HEK293 (cell line): ENCODE results near the gene NTN3.
A peak's percentile ranks its signal among the peaks of the same experiment; 100 is the strongest.

Experiments
- CTCF ChIA-PET: fragments of 350-600 bp; formaldehyde crosslinking; extraction: SDS; loops from one replicate; lab custom pipeline; 2021; ENCODE audit warnings: antibody characterized with exemption; lab: Yijun Ruan, JAX
- POLR2A ChIA-PET: fragments of 300-600 bp; formaldehyde crosslinking; extraction: SDS; loops from one replicate; lab custom pipeline; 2020; ENCODE audit warnings: antibody characterized with exemption, inconsistent platforms; lab: Yijun Ruan, JAX
- H3K27ac ChIP-seq: fragments of 200-500 bp; sonication (Bioruptor generic); 2 replicates; pipeline ENCODE4 v1.5.1; 2014; ENCODE audit warnings: low read depth, low read length, control low read depth, inconsistent platforms; ENCODE audit errors: extremely low read depth
- H3K36me3 ChIP-seq, 2 experiments: fragments of 200-500 bp in 1 of 2; sonication (Bioruptor generic) in 1 of 2; 1 replicate in 1 of 2; 2 replicates in 1 of 2; pipeline ENCODE4 v1.5.1; 2014 to 2017; ENCODE audit warnings: inconsistent platforms in 2 of 2, low read length in 2 of 2; ENCODE audit not compliant: control insufficient read depth in 2 of 2, insufficient read depth in 1 of 2
- H3K4me1 ChIP-seq: fragments of 200-500 bp; sonication (Bioruptor generic); 2 replicates; pipeline ENCODE4 v1.5.1; 2014; ENCODE audit warnings: mild to moderate bottlenecking, low read length, inconsistent platforms; ENCODE audit not compliant: control insufficient read depth, insufficient read depth
- H3K4me3 ChIP-seq: 2 replicates; pipeline ENCODE4 v1.5.1; 2011; ENCODE audit warnings: low read depth, mild to moderate bottlenecking, control low read depth, low read length, moderate library complexity
- H3K9me3 ChIP-seq: fragments of 200-500 bp; sonication (Bioruptor generic); 2 replicates; pipeline ENCODE4 v1.5.1; 2014; ENCODE audit warnings: low read depth, low read length, inconsistent platforms; ENCODE audit not compliant: control insufficient read depth, insufficient read depth
- AEBP2 ChIP-seq: fragments of 450-650 bp; formaldehyde crosslinking; IDR thresholded peaks from 2 replicates; pipeline ENCODE4 v1.5.1; 2016; ENCODE audit warnings: missing biosample characterization, missing genetic modification characterization, borderline replicate concordance
- EGR2 ChIP-seq: fragments of 450-650 bp; formaldehyde crosslinking; IDR thresholded peaks from 2 replicates; pipeline ENCODE4 v1.5.1; 2016; ENCODE audit warnings: low read depth, missing biosample characterization, missing genetic modification characterization
- KLF10 ChIP-seq: fragments of 450-650 bp; IDR thresholded peaks from 2 replicates; pipeline ENCODE4 v1.5.1; 2018; ENCODE audit warnings: missing biosample characterization, mild to moderate bottlenecking, missing genetic modification characterization
- KLF7 ChIP-seq: fragments of 450-650 bp; formaldehyde crosslinking; IDR thresholded peaks from 2 replicates; pipeline ENCODE4 v1.5.1; 2016; ENCODE audit warnings: missing biosample characterization, missing genetic modification characterization, borderline replicate concordance
- PRDM6 ChIP-seq: fragments of 450-650 bp; formaldehyde crosslinking; IDR thresholded peaks from 2 replicates; pipeline ENCODE4 v1.5.1; 2017; ENCODE audit warnings: missing biosample characterization, missing genetic modification characterization
- REPIN1 ChIP-seq: fragments of 450-650 bp; formaldehyde crosslinking; IDR thresholded peaks from 2 replicates; pipeline ENCODE4 v1.5.1; 2017; ENCODE audit warnings: missing biosample characterization, missing genetic modification characterization, low read depth
- WT1 ChIP-seq: fragments of 450-650 bp; formaldehyde crosslinking; IDR thresholded peaks from 2 replicates; pipeline ENCODE4 v1.5.1; 2016; ENCODE audit warnings: missing biosample characterization, missing genetic modification characterization
- ZBTB6 ChIP-seq: fragments of 450-650 bp; formaldehyde crosslinking; IDR thresholded peaks from 2 replicates; pipeline ENCODE4 v1.5.1; 2017; ENCODE audit warnings: missing biosample characterization, missing genetic modification characterization
- ZIC2 ChIP-seq: fragments of 450-650 bp; formaldehyde crosslinking; IDR thresholded peaks from 2 replicates; pipeline ENCODE4 v1.5.1; 2016; ENCODE audit warnings: missing biosample characterization, missing genetic modification characterization
- ZNF140 ChIP-seq: fragments of 450-650 bp; formaldehyde crosslinking; IDR thresholded peaks from 2 replicates; pipeline ENCODE4 v1.5.1; 2016; ENCODE audit warnings: missing biosample characterization, missing genetic modification characterization
- ZNF146 ChIP-seq: fragments of 450-650 bp; formaldehyde crosslinking; IDR thresholded peaks from 2 replicates; pipeline ENCODE4 v1.5.1; 2016; ENCODE audit warnings: missing biosample characterization, missing genetic modification characterization
- ZNF23 ChIP-seq: fragments of 450-650 bp; formaldehyde crosslinking; IDR thresholded peaks from 2 replicates; pipeline ENCODE4 v1.5.1; 2016; ENCODE audit warnings: missing biosample characterization, missing genetic modification characterization, borderline replicate concordance
- ZNF24 ChIP-seq: fragments of 450-650 bp; formaldehyde crosslinking; IDR thresholded peaks from 2 replicates; pipeline ENCODE4 v1.5.1; 2016; ENCODE audit warnings: missing biosample characterization, missing genetic modification characterization
- ZNF26 ChIP-seq: fragments of 450-650 bp; formaldehyde crosslinking; IDR thresholded peaks from 2 replicates; pipeline ENCODE4 v1.5.1; 2016; ENCODE audit warnings: missing biosample characterization, missing genetic modification characterization
- ZNF266 ChIP-seq: fragments of 450-650 bp; formaldehyde crosslinking; IDR thresholded peaks from 2 replicates; pipeline ENCODE4 v1.5.1; 2016; ENCODE audit warnings: missing biosample characterization, missing genetic modification characterization, low read depth
- ZNF280D ChIP-seq: fragments of 450-650 bp; formaldehyde crosslinking; IDR thresholded peaks from 2 replicates; pipeline ENCODE4 v1.5.1; 2016; ENCODE audit warnings: missing biosample characterization, missing genetic modification characterization
- ZNF48 ChIP-seq: fragments of 450-650 bp; formaldehyde crosslinking; IDR thresholded peaks from 2 replicates; pipeline ENCODE4 v1.5.1; 2016; ENCODE audit warnings: missing biosample characterization, missing genetic modification characterization
- ZNF501 ChIP-seq: fragments of 450-650 bp; formaldehyde crosslinking; IDR thresholded peaks from 2 replicates; pipeline ENCODE4 v1.5.1; 2016; ENCODE audit warnings: missing biosample characterization, missing genetic modification characterization
- ZNF521 ChIP-seq: fragments of 450-650 bp; formaldehyde crosslinking; IDR thresholded peaks from 2 replicates; pipeline ENCODE4 v1.5.1; 2017; ENCODE audit warnings: missing biosample characterization, mild to moderate bottlenecking, missing genetic modification characterization
- ZNF529 ChIP-seq: fragments of 450-650 bp; formaldehyde crosslinking; IDR thresholded peaks from 2 replicates; pipeline ENCODE4 v1.5.1; 2017; ENCODE audit warnings: missing genetic modification characterization, missing biosample characterization; ENCODE audit not compliant: insufficient replicate concordance
- ZNF580 ChIP-seq: fragments of 450-650 bp; formaldehyde crosslinking; IDR thresholded peaks from 2 replicates; pipeline ENCODE4 v1.5.1; 2016; ENCODE audit warnings: missing biosample characterization, missing genetic modification characterization
- ZNF596 ChIP-seq: fragments of 450-650 bp; IDR thresholded peaks from 2 replicates; pipeline ENCODE4 v1.5.0; 2018; ENCODE audit warnings: missing biosample characterization, mild to moderate bottlenecking, missing genetic modification characterization, moderate library complexity
- ZNF600 ChIP-seq: fragments of 450-650 bp; formaldehyde crosslinking; IDR thresholded peaks from 2 replicates; pipeline ENCODE4 v1.5.1; 2016; ENCODE audit warnings: missing biosample characterization, missing genetic modification characterization
- ZNF654 ChIP-seq: fragments of 450-650 bp; formaldehyde crosslinking; IDR thresholded peaks from 2 replicates; pipeline ENCODE4 v1.5.1; 2016; ENCODE audit warnings: low read depth, missing biosample characterization, missing genetic modification characterization
- ZNF664 ChIP-seq: fragments of 450-650 bp; formaldehyde crosslinking; IDR thresholded peaks from 2 replicates; pipeline ENCODE4 v1.5.1; 2016; ENCODE audit warnings: missing biosample characterization, missing genetic modification characterization
- ZNF843 ChIP-seq: fragments of 450-650 bp; formaldehyde crosslinking; IDR thresholded peaks from 2 replicates; pipeline ENCODE4 v1.5.1; 2016; ENCODE audit warnings: missing biosample characterization, missing genetic modification characterization
- ZXDB ChIP-seq: fragments of 450-650 bp; formaldehyde crosslinking; IDR thresholded peaks from 2 replicates; pipeline ENCODE4 v1.5.1; 2016; ENCODE audit warnings: missing biosample characterization, missing genetic modification characterization

The NTN3 gene

GRCh38 chr16:2468725-2469398 is 2.2 kb upstream of the NTN3 start:
- Histone ChIP-seq H3K4me1 (peaks cover 27% of the 10 kb centered on the region), H3K9me3 (no peaks in the 10 kb centered on the region), H3K4me3 (peak overlapping the region; percentile 37), H3K36me3 (peaks cover 0 to 7% of the 10 kb centered on the region in 2 experiments; a peak in 1 of 3 replicates), H3K27ac (peak overlapping the region; percentile 85)
- ChIA-PET POLR2A (interaction anchor here (0.6 to 3.2 kb wide), 11 partner anchors 9 to 424 kb away, joined by 3 to 34 read pairs (median 5); partner anchors contain the start of genes ATP6V0C, ECI1 and TEDC2), CTCF (interaction anchor here (0.6 to 2.5 kb wide), 4 partner anchors 31 to 218 kb away, joined by 3 to 8 read pairs (median 4); no protein-coding TSS in a partner anchor)
- TF ChIP-seq PRDM6 (tag by site-specific recombination) (no peak), ZNF521 (tag by site-specific recombination) (no peak), ZXDB (tag by site-specific recombination) (peak; percentile 82), WT1 (tag by site-specific recombination) (peak; percentile 97), ZNF529 (no peak), ZNF146 (tag by site-specific recombination) (peak; percentile 11; the same call in 1 of the 2 replicates), ZNF24 (no peak), ZNF48 (no peak), ZNF266 (tag by site-specific recombination) (no peak), ZBTB6 (no peak), AEBP2 (peak; percentile 12; the same call in 1 of the 2 replicates), REPIN1 (tag by site-specific recombination) (no peak), ZNF600 (tag by site-specific recombination) (peak; percentile 49; the same call in 1 of the 2 replicates), ZNF843 (tag by site-specific recombination) (peak; percentile 69; the same call in 1 of the 2 replicates), EGR2 (tag by site-specific recombination) (peak; percentile 90), KLF10 (tag by site-specific recombination) (peak; percentile 81), ZNF596 (tag by site-specific recombination) (no peak; the same call in 1 of the 2 replicates), ZNF501 (tag by site-specific recombination) (peak; percentile 31; the same call in 1 of the 2 replicates), ZNF26 (tag by site-specific recombination) (no peak), ZNF664 (tag by site-specific recombination) (no peak), ZNF140 (no peak), ZNF654 (no peak), KLF7 (tag by site-specific recombination) (peak; percentile 64; the same call in 1 of the 2 replicates), ZNF280D (tag by site-specific recombination) (no peak), ZNF580 (tag by site-specific recombination) (0 out of 2 replicates have a peak, but pooled peaks have one; percentile 11), ZNF23 (tag by site-specific recombination) (no peak), ZIC2 (tag by site-specific recombination) (peak; percentile 97)
